ENCODE results near the gene ATP9A.
"Not testable (repeated sequence)": the region's sequence is repeated elsewhere in the genome, so short reads cannot be mapped to it uniquely, and the experiment has no call there.

The ATP9A gene

DNA sequence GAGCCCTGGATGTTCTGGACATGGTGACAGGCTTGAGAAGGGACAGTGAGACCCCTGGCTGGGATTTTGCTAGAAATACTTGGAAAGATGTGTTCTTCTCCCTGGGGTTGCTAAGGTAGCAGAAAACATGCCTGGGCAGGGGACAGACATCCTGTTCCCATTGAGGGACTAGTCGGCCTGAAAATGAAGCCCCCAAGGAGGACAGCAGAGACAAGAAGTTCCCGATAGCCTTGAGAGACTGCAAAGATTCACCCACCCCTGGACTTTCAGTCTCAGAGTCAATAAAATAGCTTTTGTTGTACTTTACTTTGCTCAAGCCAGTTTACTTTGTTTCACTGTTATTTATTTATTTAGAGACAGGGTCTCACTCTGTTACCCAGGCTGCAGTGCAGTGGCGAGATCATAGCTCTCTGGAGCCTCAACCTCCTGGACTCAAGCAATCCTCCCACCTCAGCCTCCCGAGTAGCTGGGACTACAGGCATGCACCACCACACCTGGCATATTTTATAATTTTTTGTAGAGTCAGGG, 28.4 kb downstream of the ATP9A start:
- no peak for DNase-seq (ENCODE audit: low read depth)
- TF ChIP-seq, protein P1, sequence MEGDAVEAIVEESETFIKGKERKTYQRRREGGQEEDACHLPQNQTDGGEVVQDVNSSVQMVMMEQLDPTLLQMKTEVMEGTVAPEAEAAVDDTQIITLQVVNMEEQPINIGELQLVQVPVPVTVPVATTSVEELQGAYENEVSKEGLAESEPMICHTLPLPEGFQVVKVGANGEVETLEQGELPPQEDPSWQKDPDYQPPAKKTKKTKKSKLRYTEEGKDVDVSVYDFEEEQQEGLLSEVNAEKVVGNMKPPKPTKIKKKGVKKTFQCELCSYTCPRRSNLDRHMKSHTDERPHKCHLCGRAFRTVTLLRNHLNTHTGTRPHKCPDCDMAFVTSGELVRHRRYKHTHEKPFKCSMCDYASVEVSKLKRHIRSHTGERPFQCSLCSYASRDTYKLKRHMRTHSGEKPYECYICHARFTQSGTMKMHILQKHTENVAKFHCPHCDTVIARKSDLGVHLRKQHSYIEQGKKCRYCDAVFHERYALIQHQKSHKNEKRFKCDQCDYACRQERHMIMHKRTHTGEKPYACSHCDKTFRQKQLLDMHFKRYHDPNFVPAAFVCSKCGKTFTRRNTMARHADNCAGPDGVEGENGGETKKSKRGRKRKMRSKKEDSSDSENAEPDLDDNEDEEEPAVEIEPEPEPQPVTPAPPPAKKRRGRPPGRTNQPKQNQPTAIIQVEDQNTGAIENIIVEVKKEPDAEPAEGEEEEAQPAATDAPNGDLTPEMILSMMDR (IDR thresholded peaks at IDR 0.05; ENCODE audit: low read depth, low read length, missing control alignments) = no peak
- H3K4me3 ChIP-seq (ENCODE audit: low read depth, low read length) = no peak overlapping the region

DNA sequence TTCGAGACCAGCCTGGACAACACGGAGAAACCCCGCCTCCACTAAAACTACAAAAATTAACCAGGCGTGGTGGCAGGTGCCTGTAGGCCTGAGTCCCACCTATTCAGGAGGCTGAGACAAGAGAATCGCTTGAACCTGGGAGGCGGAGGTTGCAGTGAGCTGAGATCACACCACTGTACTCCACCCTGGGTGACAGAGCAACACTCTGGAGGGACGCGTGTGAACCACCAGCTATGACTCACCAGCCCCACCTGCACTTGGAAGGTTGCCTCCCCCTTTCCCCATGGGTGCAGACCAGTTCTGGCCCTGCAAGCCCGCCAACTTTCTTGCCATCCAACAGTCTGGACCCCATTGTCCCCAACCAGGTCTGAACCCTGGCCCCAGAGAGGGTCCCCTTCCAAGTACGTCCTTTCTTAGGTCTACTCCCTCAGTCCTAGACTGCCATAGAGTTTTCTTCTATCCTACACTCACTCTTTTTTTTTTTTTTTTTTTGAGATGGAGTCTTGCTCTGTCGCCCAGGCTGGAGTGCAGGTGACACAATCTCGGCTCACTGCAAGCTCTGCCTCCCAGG, 29.2 kb downstream of the ATP9A start:
- TF ChIP-seq, protein P1 (IDR thresholded peaks at IDR 0.05; ENCODE audit: low read depth, low read length, missing control alignments) = no peak
- no peak for DNase-seq (ENCODE audit: low read depth)
- H3K4me3 ChIP-seq (ENCODE audit: low read depth, low read length) = no peak overlapping the region

DNA sequence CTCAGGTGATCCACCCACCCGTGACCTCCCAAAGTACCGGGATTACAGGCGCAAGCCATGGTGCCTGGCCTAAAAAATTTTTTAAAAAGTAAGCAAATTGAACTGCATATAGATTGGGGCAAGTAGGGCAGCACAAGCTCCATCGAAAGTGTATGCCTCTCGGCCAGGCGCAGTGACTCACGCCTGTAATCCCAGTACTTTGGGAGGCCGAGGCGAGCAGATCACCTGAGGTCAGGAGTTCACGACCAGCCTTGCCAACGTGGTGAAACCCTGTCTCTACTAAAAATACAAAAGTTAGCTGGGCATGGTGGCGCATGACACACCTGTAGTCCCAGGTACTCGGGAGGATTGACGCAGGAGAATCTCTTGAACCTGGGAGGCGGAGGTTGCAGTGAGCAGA, 29.9 kb downstream of the ATP9A start:
- not testable (repeated sequence) for DNase-seq (ENCODE audit: low read depth); H3K4me3 ChIP-seq (ENCODE audit: low read depth, low read length)

DNA sequence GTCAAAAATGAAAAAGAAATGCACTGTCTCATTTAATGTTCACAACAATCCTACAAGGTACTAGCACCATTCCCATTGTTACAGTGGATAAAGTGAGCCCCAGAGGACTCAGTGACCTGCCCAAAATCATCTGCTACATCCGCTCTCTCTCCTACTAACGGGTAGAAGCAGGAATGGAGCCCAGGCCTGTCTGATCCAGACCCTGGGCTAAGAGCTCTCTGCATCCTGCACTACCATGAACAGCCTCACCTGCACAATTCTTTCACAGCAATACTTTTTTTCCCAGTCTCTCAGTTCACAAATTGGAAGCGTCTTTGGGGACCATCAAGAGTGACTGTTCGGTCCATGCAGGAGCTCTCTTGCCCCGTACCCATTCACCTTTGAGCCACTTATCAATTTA, 31.2 kb downstream of the ATP9A start:
- no peak overlapping the region for H3K4me3 ChIP-seq (ENCODE audit: low read depth, low read length)
- DNase-seq (ENCODE audit: low read depth) = no peak
- TF ChIP-seq, protein P1 (IDR thresholded peaks at IDR 0.05; ENCODE audit: low read depth, low read length, missing control alignments) = no peak

DNA sequence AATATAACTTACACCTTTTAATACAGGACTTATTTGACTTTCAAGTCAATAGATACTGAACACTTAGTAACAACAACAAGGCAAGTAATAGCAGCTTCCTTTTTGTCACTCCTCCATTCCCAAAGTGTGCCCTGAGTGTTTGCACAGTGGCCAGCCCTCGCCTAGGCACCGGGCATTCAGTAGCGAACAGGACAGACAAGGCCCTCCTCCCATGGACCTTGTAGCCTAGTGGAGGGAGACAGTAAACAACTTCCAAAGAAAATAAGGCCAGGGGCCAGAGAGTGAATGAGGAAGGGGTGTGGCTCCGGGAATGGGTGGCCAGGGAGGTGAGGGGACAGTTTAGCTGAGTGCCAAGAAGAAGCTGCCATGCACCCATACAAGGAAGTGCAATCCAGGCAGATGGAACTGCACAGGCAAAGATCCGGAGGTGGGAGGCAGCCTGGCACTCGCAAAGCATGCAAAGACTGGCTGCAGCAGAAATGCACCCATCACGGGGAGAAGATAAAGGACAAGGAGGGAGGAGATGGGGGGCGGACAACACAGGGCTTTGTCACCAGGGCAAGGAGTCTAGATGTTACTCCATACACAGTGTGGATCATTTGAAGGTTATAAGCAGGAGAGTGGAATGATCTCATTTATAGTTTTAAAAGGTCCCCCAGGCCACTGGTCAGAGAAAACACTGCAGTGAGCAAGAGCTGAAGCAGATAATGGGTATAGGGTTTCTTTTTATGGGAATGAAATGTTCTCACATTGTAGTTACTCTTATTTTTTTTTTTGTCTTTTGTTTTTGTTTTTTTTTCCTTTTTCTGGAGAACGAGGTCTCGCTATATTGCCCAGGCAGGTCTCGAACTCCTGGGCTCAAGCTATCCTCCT, 32.2 kb downstream of the ATP9A start:
- TF ChIP-seq, protein P1 (IDR thresholded peaks at IDR 0.05; ENCODE audit: low read depth, low read length, missing control alignments) = no peak
- no peak overlapping the region for H3K4me3 ChIP-seq (ENCODE audit: low read depth, low read length)
- no peak for DNase-seq (ENCODE audit: low read depth)

DNA sequence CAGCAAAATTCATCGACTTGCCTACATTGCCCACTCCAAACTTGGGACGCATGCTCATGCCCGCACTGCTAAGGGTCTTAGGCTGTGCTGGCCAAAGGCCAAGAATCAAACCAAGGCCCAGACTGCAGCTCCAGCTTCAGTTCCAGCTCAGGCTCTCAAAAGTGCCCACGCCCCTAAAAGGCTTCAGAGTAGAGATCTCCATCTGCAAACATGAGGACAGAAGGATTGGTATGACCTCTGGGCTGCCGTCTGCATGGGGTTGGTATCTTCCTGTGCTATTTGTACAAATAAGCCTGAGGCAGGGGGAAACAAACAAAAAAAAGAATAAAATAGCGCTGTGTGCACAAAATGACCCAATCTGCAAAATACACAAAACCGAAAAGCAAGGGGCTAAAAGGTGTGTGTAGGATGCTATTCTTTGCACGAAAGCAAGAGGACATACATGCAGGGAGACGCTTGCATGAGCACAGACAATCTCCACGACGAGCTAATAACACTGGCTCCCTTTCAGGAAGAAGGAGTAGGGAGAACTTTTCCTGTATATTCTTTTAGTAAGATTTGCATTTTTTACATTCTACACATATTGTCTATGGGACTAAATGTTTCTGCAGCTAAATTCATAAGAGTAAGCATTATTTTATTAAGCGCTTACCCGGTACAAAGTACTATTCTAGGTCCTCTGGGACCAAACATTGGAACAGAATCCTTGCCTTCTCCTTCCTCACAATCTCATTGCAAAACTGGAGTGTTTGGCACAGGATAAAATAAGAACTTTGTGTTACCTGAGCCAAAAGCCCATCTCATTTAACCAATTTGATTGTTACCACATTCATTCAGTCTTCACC, 33.1 kb downstream of the ATP9A start:
- TF ChIP-seq, protein P1 (IDR thresholded peaks at IDR 0.05; ENCODE audit: low read depth, low read length, missing control alignments) = no peak
- DNase-seq (ENCODE audit: low read depth) = no peak
- no peak overlapping the region for H3K4me3 ChIP-seq (ENCODE audit: low read depth, low read length)

DNA sequence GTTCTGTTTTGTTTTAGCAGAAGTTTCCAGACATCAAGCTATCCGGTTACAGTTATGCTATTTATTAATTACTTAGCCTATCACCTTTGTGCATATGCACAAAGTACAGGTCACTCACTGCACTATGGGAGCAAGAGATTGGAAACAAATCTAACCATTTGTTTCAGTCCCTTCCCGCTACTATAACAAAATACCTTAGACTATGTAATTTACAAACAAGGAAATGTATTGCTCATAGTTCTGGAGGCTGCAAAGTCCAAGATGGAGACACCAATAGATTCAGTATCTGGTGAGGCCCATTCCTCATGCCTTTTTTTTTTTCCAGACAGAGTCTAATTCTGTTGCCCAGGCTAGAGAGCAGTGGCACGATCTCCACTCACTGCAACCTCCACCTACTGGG, 35.1 kb downstream of the ATP9A start:
- no peak for DNase-seq (ENCODE audit: low read depth)
- TF ChIP-seq, protein P1 (IDR thresholded peaks at IDR 0.05; ENCODE audit: low read depth, low read length, missing control alignments) = no peak
- H3K4me3 ChIP-seq (ENCODE audit: low read depth, low read length) = no peak overlapping the region
